Measurements from ENCODE around the gene AXIN1. TPM values are rescaled to one million over a fixed set of nuclear protein-coding genes. Genes with fewer than 3 reads are reported as not detected.

AXIN1 gene
- total RNA-seq, 2 donors from 2014 or later: 21.4 to 22.8 TPM

GRCh38 chr16:375212-375611 is 22.7 kb upstream of the AXIN1 start:
- H3K27ac Mint-ChIP-seq: no peak overlapping the region
- DNase-seq (ENCODE audit: low spot score in 2 of 2) (no peak), ATAC-seq (no peak)
- H3K9me3 Mint-ChIP-seq: no peaks in the 10 kb centered on the region
- no peaks in the 10 kb centered on the region for H3K36me3 Mint-ChIP-seq

GRCh38 chr16:374616-374926 is 22.0 kb upstream of the AXIN1 start:
- Mint-ChIP-seq H3K36me3 (no peaks in the 10 kb centered on the region), H3K9me3 (no peaks in the 10 kb centered on the region), H3K27ac (no peak overlapping the region)
- ATAC-seq (no peak), DNase-seq (ENCODE audit: low spot score in 2 of 2) (no peak)

- no peak for ATAC-seq
- Mint-ChIP-seq H3K9me3 (no peaks in the 10 kb centered on the region), H3K27ac (no peak overlapping the region), H3K36me3 (no peaks in the 10 kb centered on the region)
- DNase-seq (ENCODE audit: low spot score in 2 of 2): no peak
Observed at GRCh38 chr16:373848-374615, 21.5 kb upstream of the AXIN1 start.

- no peak overlapping the region for H3K27ac Mint-ChIP-seq
- H3K36me3 Mint-ChIP-seq: no peaks in the 10 kb centered on the region
- ATAC-seq (no peak), DNase-seq (ENCODE audit: low spot score in 2 of 2) (no peak)
- no peaks in the 10 kb centered on the region for H3K9me3 Mint-ChIP-seq
Observed at GRCh38 chr16:373020-373598, 20.6 kb upstream of the AXIN1 start.

GRCh38 chr16:372302-372983 is 19.9 kb upstream of the AXIN1 start:
- no peak for ATAC-seq
- no peaks in the 10 kb centered on the region for H3K9me3 Mint-ChIP-seq
- peak overlapping the region in 1 of 2 donors; percentile 94 for H3K27ac Mint-ChIP-seq
- DNase-seq (ENCODE audit: low spot score in 2 of 2): no peak
- no peaks in the 10 kb centered on the region for H3K36me3 Mint-ChIP-seq

- no peak for ATAC-seq
- Mint-ChIP-seq H3K27ac (peak overlapping the region in 1 of 2 donors; percentile 94), H3K36me3 (no peaks in the 10 kb centered on the region), H3K9me3 (no peaks in the 10 kb centered on the region)
- DNase-seq (ENCODE audit: low spot score in 2 of 2): no peak
Observed at GRCh38 chr16:371515-372301, 19.2 kb upstream of the AXIN1 start.

- H3K36me3 Mint-ChIP-seq: no peaks in the 10 kb centered on the region
- no peaks in the 10 kb centered on the region for H3K9me3 Mint-ChIP-seq
- peak overlapping the region; percentile 94 to 96 for H3K27ac Mint-ChIP-seq
- DNase-seq (ENCODE audit: low spot score in 2 of 2) (no peak), ATAC-seq (peak in 1 of 2 donors; percentile 3)
Observed at GRCh38 chr16:370979-371514, 18.5 kb upstream of the AXIN1 start.

GRCh38 chr16:370443-370842 is 17.9 kb upstream of the AXIN1 start, which contains the start of gene MRPL28:
MRPL28 (minus strand) TSS chr16:370538; CDS start chr16:370218, 320 bp downstream.
- peak; percentile 99 to 100 for ATAC-seq
- peak; percentile 90 to 94 for DNase-seq (ENCODE audit: low spot score in 2 of 2)
- Mint-ChIP-seq H3K36me3 (no peaks in the 10 kb centered on the region), H3K27ac (peak within 1 kb of the TSS; percentile 94 to 96), H3K9me3 (no peaks in the 10 kb centered on the region)

- no peaks in the 10 kb centered on the region for H3K36me3 Mint-ChIP-seq
- ATAC-seq (no peak), DNase-seq (ENCODE audit: low spot score in 2 of 2) (no peak)
- H3K9me3 Mint-ChIP-seq: no peaks in the 10 kb centered on the region
- peak overlapping the region in 1 of 2 donors; percentile 94 for H3K27ac Mint-ChIP-seq
Observed at GRCh38 chr16:369866-370436, 17.4 kb upstream of the AXIN1 start.

- no peaks in the 10 kb centered on the region for H3K36me3 Mint-ChIP-seq
- ATAC-seq: no peak
- H3K27ac Mint-ChIP-seq: peak overlapping the region in 1 of 2 donors; percentile 94
- H3K9me3 Mint-ChIP-seq: no peaks in the 10 kb centered on the region
- no peak for DNase-seq (ENCODE audit: low spot score in 2 of 2)
Observed at GRCh38 chr16:369275-369865, 16.8 kb upstream of the AXIN1 start.

GRCh38 chr16:368388-369158 is 16.1 kb upstream of the AXIN1 start:
- Mint-ChIP-seq H3K9me3 (no peaks in the 10 kb centered on the region), H3K36me3 (no peaks in the 10 kb centered on the region), H3K27ac (peak overlapping the region in 1 of 2 donors; percentile 94)
- DNase-seq (ENCODE audit: low spot score in 2 of 2): no peak
- ATAC-seq: no peak

GRCh38 chr16:367333-367903 is 14.9 kb upstream of the AXIN1 start:
- ATAC-seq (no peak), DNase-seq (ENCODE audit: low spot score in 2 of 2) (peak in 1 of 2 donors; percentile 57)
- Mint-ChIP-seq H3K27ac (no peak overlapping the region), H3K36me3 (no peaks in the 10 kb centered on the region), H3K9me3 (no peaks in the 10 kb centered on the region)

- Mint-ChIP-seq H3K9me3 (no peaks in the 10 kb centered on the region), H3K27ac (no peak overlapping the region), H3K36me3 (no peaks in the 10 kb centered on the region)
- DNase-seq (ENCODE audit: low spot score in 2 of 2): no peak
- ATAC-seq: no peak
Observed at GRCh38 chr16:366476-366875, 14.0 kb upstream of the AXIN1 start.

- H3K36me3 Mint-ChIP-seq: no peaks in the 10 kb centered on the region
- DNase-seq (ENCODE audit: low spot score in 2 of 2) (peak in 1 of 2 donors; percentile 55), ATAC-seq (no peak)
- H3K9me3 Mint-ChIP-seq: no peaks in the 10 kb centered on the region
- no peak overlapping the region for H3K27ac Mint-ChIP-seq
Observed at GRCh38 chr16:364595-365491, 12.3 kb upstream of the AXIN1 start.

All from activated naive CD4-positive, alpha-beta T cell treated with anti-CD3 and anti-CD28 coated beads, Interleukin-2, amount 50 U/mL, for 72 hours (primary cell).